Natural killer cell (primary cell): ENCODE results near the gene ASTN2. TPM values are rescaled to one million over a fixed set of nuclear protein-coding genes. Genes with fewer than 3 reads are reported as not detected.

ENCODE experiments used
- ATAC-seq, 3 donors: fragments of 150-1000 bp in 2 of 3; fragments of 200-7000 bp in 1 of 3; cut with Tn5 transposase; 1 replicate in 1 of 3; 2 replicates in 2 of 3; pipeline ENCODE4 v1.10.0; 2021; ENCODE audit warnings: mild to moderate bottlenecking in 2 of 3, moderate library complexity in 2 of 3
- DNase-seq, 2 donors: peaks; one replicate each; pipeline versions ENCODE4 v3.0.0 to v3.0.0-alpha.2; 2013 to 2021; ENCODE audit warnings: mixed read lengths in 1 of 2
- H3K27ac ChIP-seq: one replicate; pipeline ENCODE4 v1.5.1; 2013; ENCODE audit warnings: mild to moderate bottlenecking, low read length
- H3K27me3 ChIP-seq: one replicate; pipeline ENCODE4 v1.6.1; 2013; ENCODE audit warnings: low read length; ENCODE audit not compliant: control insufficient read depth, insufficient read depth
- H3K36me3 ChIP-seq: one replicate; pipeline ENCODE4 v1.6.1; 2013; ENCODE audit warnings: low read length; ENCODE audit not compliant: control insufficient read depth, insufficient read depth
- H3K4me1 ChIP-seq: one replicate; pipeline ENCODE4 v1.6.1; 2013; ENCODE audit warnings: low read length; ENCODE audit not compliant: control insufficient read depth, insufficient read depth
- H3K4me3 ChIP-seq: one replicate; pipeline ENCODE4 v1.5.1; 2013; ENCODE audit warnings: low read length
- H3K9me3 ChIP-seq: one replicate; pipeline ENCODE4 v1.6.1; 2013; ENCODE audit warnings: low read length; ENCODE audit not compliant: control insufficient read depth, insufficient read depth
- H3K27ac Mint-ChIP-seq, 2 donors: one replicate each; pipeline ENCODE4 v1.8.0; 2022; ENCODE audit warnings: mild to moderate bottlenecking in 2 of 2, mixed read lengths in 2 of 2, moderate library complexity in 1 of 2
- H3K27me3 Mint-ChIP-seq, 2 donors: one replicate each; pipeline ENCODE4 v1.8.0; 2022; ENCODE audit warnings: low read depth in 2 of 2, mixed read lengths in 2 of 2
- H3K36me3 Mint-ChIP-seq: one replicate; pipeline ENCODE4 v1.8.0; 2022; ENCODE audit warnings: mixed read lengths
- H3K4me1 Mint-ChIP-seq, 2 donors: one replicate each; pipeline ENCODE4 v1.8.0; 2022; ENCODE audit warnings: mixed read lengths in 2 of 2
- H3K4me3 Mint-ChIP-seq: one replicate; pipeline ENCODE4 v1.8.0; 2022; ENCODE audit warnings: mild to moderate bottlenecking, moderate library complexity, mixed read lengths
- H3K9me3 Mint-ChIP-seq, 2 donors: one replicate each; pipeline ENCODE4 v1.8.0; 2022; ENCODE audit warnings: mixed read lengths in 2 of 2
- CTCF ChIP-seq: fragments of 200-600 bp; IDR thresholded peaks from one replicate; pipeline ENCODE4 v1.8.0; 2022; ENCODE audit warnings: antibody characterized with exemption
- WGBS: methylation state at CpG from one replicate; pipeline ENCODE4 v1.1.7; 2013; ENCODE audit warnings: missing lambda C conversion rate; ENCODE audit not compliant: insufficient coverage; 5-methylcytosine and 5-hydroxymethylcytosine counted together
- intact Hi-C: fragments of 100-400 bp; cut with micrococcal nuclease; formaldehyde crosslinking; loops from one replicate; pipeline ENCODE4 v1.14.2; 2022
- total RNA-seq, 4 donors: library from RNA; stranded (reverse); fragments of 120-200 nt in 1 of 4; gene quantifications; one replicate each; pipeline versions ENCODE4 v1.2.3 to v1.2.4, GENCODE V29; 2013 to 2022

Gene ASTN2
- total RNA-seq, 3 donors from 2014 or later (not counting 1 experiment from before 2014, with no cell fraction given): 3.0 to 3.5 (median 3.2) TPM

GRCh38 chr9:116935149-116935897 lies 479.5 kb downstream of the ASTN2 start:
- Mint-ChIP-seq H3K4me3 (no peak overlapping the region), H3K4me1 (no peaks in the 10 kb centered on the region), H3K27ac (no peak overlapping the region), H3K36me3 (no peaks in the 10 kb centered on the region), H3K9me3 (peaks cover 6 to 15% of the 10 kb centered on the region in 2 donors), H3K27me3 (peaks cover 0 to 4% of the 10 kb centered on the region in 2 donors)
- Histone ChIP-seq H3K36me3 (no peaks in the 10 kb centered on the region), H3K4me1 (no peaks in the 10 kb centered on the region), H3K9me3 (no peaks in the 10 kb centered on the region), H3K4me3 (no peak overlapping the region), H3K27ac (no peak overlapping the region), H3K27me3 (no peaks in the 10 kb centered on the region)
- WGBS: 68% methylated on average over 2 of the region's 5 CpGs
- TF ChIP-seq CTCF: no peak
- DNase-seq: no peak
- ATAC-seq: no peak
- intact Hi-C loops: no loop called here

- intact Hi-C loops: no loop called here
Measured at GRCh38 chr9:116934131-116934530, 480.7 kb downstream of the ASTN2 start.

GRCh38 chr9:116933251-116933650 lies 481.6 kb downstream of the ASTN2 start:
- no peaks in the 10 kb centered on the region for H3K9me3 ChIP-seq
- no peak overlapping the region for H3K27ac ChIP-seq
- Mint-ChIP-seq H3K27me3 (peaks cover 0 to 4% of the 10 kb centered on the region in 2 donors), H3K4me1 (no peaks in the 10 kb centered on the region), H3K36me3 (no peaks in the 10 kb centered on the region), H3K27ac (no peak overlapping the region), H3K9me3 (peaks cover 6 to 15% of the 10 kb centered on the region in 2 donors), H3K4me3 (no peak overlapping the region)
- intact Hi-C loops: no loop called here
- WGBS: 80% methylated on average over 1 of the region's 2 CpGs
- no peaks in the 10 kb centered on the region for H3K4me1 ChIP-seq
- DNase-seq (no peak), ATAC-seq (no peak)
- no peak overlapping the region for H3K4me3 ChIP-seq
- H3K27me3 ChIP-seq: no peaks in the 10 kb centered on the region
- no peaks in the 10 kb centered on the region for H3K36me3 ChIP-seq
- TF ChIP-seq CTCF: no peak

More at GRCh38 chr9:116934131-116934530, 480.7 kb downstream of the ASTN2 start:
- H3K4me1 Mint-ChIP-seq: no peaks in the 10 kb centered on the region
- no peak overlapping the region for H3K27ac Mint-ChIP-seq
- no peak overlapping the region for H3K4me3 Mint-ChIP-seq
- TF ChIP-seq CTCF: no peak
- H3K4me1 ChIP-seq: no peaks in the 10 kb centered on the region
- DNase-seq (no peak), ATAC-seq (no peak)
- H3K36me3 ChIP-seq: no peaks in the 10 kb centered on the region
- H3K27ac ChIP-seq: no peak overlapping the region
- H3K9me3 ChIP-seq: no peaks in the 10 kb centered on the region
- peaks cover 6 to 15% of the 10 kb centered on the region in 2 donors for H3K9me3 Mint-ChIP-seq
- no peak overlapping the region for H3K4me3 ChIP-seq
- WGBS: 91% methylated on average over 5 of the region's 5 CpGs
- H3K36me3 Mint-ChIP-seq: no peaks in the 10 kb centered on the region
- H3K27me3 Mint-ChIP-seq: peaks cover 0 to 4% of the 10 kb centered on the region in 2 donors
- H3K27me3 ChIP-seq: no peaks in the 10 kb centered on the region
